ENCODE data around the gene CENPM.

GRCh38 chr22:41915786-41916493, 31.0 kb downstream of the CENPM start:
- TF ChIP-seq CTCF (conservative IDR thresholded peaks at IDR 0.05; ENCODE audit: low read length) (no peak), EZH2phosphoT487 (IDR thresholded peaks at IDR 0.05; ENCODE audit: borderline replicate concordance, low read depth, low read length) (no peak)
